Fibroblast of upper back skin (primary cell): ENCODE measurements around the gene ID4.
A peak's percentile ranks its signal among the peaks of the same experiment; 100 is the strongest.

ENCODE experiments used
- DNase-seq: peaks from one replicate; pipeline ENCODE4 v3.0.0-alpha.2; 2013

Gene ID4

DNA sequence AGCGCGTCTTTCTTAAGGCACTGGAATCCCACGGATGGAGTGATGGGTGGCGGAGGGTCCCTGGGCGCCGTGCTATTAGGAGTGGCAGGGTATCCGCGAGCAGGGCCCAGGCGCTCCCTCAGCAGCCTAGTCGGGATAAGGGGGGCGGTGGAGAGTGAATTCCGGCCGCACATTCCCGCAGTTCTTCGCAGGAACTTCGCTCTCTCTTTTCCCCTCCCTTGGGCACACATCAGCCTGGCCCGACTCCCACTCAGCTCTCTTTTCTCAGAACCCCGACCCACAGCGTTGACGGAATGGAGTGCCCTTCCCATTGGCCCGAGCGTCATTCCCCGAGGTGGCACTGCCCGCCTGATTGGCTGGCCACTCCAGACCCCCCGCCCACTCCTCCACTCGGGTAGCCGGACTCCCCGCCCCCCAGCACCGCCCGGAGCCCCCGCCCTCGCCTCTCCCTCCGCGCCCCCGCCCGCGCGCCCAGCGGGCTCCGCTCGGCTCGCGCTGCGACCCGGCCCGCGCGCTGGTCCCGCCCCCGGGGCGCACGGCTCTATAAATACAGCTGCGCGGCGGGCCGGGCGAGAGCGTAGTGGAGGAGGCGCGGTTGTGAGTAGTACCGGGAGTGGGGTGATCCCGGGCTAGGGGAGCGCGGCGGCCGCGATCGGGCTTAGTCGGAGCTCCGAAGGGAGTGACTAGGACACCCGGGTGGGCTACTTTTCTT, at the start of gene ID4:
TSS of gene ID4 (plus strand) at position 572 of the 712 bp plus-strand sequence. CDS start 385 bp downstream, outside the sequence.
- peak; percentile 99 for DNase-seq

DNA sequence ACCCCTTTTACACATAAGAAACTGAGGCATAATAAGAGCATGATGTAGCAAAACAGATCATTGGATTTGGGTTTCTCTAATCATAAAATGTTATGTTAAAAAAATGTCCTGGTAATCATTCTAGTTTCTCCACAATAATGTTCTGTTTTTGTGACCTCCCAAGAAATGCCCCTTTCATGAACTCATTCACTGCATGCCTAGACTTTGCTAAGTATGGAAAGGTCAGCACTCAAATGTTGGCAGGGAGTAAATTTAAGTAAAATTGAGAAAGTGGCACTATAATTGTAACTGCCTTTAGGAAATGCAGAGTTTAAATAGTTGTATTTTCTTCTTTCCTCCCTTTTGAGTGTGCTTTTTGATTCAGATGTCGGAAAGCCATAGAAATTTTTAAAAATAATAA, 48.5 kb upstream of the ID4 start:
- DNase-seq: no peak

GRCh38 chr6:19789100-19789803, 47.9 kb upstream of the ID4 start:
- DNase-seq: no peak

DNA sequence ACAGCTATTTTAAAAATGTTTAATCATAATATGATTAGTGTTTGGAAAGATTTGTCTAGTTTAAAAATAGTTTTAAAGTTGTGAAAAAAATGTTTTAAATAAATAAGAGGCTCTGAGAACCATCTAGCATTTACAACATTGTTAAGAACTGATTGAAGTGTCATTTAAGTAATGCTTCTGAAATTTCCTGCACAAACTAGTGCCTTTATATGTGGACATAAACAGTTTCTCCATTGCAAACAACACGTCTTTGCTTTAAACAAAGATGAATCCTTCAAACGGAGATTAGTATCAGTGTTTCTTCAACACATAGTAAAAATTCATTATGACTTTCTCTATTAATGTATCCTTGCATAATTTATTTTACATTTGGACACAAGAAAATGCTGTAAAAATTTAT, 45.9 kb upstream of the ID4 start:
- no peak for DNase-seq

GRCh38 chr6:19795211-19795610, 42.0 kb upstream of the ID4 start:
- DNase-seq: peak; percentile 72

DNA sequence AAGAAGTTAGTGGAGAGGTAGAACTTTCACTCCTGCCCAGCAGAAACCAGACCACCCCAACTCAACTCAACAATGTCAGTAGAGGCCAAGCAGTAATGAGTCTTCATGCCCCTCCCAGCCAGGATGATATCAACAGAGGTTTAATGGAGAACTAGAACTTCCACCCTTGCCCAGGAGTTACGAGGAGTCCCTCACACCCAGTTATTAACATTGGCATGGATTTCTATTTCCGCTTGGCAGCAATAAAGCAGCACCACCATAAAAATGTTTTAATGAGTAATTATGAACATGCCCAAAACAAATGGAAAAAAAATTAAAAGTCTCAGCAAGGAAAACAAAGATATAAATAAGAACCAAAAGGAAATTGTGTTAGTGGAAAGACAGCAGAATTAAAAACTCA, 40.7 kb upstream of the ID4 start:
- DNase-seq: no peak

DNA sequence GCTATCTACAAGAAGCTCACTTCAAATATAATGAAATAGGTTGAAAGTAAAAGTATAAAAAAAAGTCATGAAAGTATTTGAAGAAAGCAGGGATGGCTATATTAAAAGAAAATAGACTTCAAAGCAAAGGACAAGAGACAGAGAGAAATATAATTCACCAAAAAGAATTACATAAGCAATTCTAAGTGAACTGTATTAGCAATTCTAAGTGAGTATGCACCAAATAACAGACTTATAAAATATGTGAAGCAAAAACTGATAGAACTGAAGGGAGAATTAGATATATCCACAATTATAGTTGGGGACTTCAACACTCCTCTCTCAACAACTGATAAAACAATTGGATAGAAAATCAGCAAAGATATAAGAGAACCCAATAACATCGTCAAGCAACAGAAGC, 38.8 kb upstream of the ID4 start:
- no peak for DNase-seq

DNA sequence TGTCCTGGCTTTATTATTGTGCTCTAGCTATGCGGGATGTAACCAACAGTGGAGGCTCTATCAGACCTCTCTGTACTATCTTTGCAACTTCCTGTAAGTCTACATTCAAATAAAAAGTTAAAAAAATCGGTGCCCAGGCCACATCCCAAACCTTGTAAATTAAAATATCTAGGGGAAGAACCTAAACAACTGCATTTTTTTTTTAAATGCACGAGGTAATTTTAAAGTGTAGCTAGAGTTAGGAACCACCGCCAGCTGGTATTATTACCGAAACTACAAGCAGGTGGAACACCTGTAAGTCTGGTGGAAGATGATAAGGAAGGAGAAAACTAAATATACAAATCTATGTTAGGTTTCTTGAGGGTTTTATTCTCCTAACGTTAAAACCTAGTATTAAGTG, 34.5 kb upstream of the ID4 start:
- no peak for DNase-seq

- DNase-seq: peak; percentile 41
Observed at GRCh38 chr6:19803331-19804204, 33.6 kb upstream of the ID4 start.

- peak; percentile 97 for DNase-seq
Observed at GRCh38 chr6:19804205-19805128, 32.7 kb upstream of the ID4 start.

GRCh38 chr6:19805129-19805481, 32.1 kb upstream of the ID4 start:
- DNase-seq: no peak

- no peak for DNase-seq
Observed at GRCh38 chr6:19806971-19807396, 30.2 kb upstream of the ID4 start.

DNA sequence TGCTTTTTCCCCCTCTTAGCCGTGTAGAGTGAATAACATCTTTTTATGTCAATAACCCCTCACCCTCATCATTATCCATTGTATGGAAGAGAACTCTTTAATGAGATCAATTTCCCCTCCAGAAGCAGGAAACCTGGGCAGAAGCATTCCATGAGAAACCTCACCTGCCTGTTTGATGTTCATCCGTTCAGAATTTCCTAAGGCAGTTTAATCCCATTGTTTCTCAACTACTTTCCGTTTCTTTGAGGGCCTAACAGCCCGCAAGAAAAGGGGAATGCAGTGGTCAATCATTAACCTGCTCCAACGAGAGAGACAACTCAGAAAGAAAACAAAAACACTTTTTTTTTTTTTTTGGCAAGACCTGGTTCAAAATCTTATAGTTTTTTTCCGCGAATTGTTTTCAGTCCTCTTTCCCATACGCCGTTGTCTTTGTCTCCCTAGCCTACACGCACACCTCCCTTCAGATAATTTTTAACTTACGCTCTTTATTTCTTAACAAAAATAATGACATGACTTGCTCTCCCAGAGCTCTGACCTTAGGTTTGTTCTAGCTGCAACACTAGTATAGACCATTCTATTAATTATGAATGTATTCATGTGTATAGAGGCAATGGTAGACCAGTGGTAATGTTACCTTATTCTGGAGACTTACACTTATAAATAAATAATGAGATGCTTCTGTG, 25.6 kb upstream of the ID4 start:
- DNase-seq: no peak

DNA sequence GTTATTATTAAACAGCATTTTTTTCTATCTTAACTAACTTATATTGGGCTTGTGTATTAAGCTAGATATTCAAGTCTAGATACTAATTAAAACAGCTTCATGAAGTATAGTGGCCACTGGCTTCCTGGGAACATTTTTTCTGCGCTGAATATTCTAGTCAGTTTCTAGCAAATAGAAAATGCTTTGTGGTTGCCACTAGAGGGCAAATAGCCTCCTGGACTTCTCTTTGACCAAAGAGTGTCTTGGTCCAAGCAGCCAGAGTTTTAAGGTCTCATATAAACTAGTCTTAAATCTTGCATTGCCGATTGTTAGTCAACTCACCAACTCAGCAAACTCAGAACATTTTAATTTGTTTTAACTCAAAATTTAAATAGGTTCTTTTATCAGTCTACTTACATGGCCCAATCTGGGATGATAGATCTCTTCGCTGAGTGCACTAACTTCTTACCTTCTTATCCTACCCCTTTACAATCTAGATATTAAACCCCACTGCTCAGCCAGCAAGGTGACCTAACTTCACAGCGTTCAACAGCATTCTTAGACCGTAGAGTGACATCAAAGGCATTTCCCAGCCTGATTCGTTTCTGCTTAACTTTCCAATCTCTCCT, 24.6 kb upstream of the ID4 start:
- DNase-seq: peak; percentile 48

GRCh38 chr6:19818805-19819204, 18.4 kb upstream of the ID4 start:
- DNase-seq: no peak

GRCh38 chr6:19824058-19824807, 12.9 kb upstream of the ID4 start:
- DNase-seq: no peak

DNA sequence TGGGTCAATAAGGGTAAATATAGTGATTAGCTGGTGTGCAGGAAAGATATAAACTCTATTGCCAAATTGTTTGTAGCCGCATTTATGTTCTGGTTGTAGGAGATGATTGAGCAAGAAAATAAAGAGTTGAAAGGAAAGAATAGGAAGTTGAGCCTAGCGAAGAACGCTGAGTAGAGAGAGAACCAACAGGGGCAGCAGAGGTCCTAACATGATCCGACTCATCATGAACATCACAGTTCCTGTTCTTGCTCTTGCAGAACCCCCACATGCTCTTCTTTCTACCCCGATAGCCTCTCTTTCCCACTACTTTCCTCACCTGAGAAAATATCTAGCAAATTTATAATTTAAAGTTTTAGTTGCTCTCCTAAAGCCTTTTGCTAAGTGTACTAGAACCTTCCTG, 9.9 kb upstream of the ID4 start:
- DNase-seq: no peak

GRCh38 chr6:19827903-19828302, 9.3 kb upstream of the ID4 start:
- DNase-seq: no peak

- peak; percentile 53 for DNase-seq
Observed at GRCh38 chr6:19830171-19830570, 7.0 kb upstream of the ID4 start.

DNA sequence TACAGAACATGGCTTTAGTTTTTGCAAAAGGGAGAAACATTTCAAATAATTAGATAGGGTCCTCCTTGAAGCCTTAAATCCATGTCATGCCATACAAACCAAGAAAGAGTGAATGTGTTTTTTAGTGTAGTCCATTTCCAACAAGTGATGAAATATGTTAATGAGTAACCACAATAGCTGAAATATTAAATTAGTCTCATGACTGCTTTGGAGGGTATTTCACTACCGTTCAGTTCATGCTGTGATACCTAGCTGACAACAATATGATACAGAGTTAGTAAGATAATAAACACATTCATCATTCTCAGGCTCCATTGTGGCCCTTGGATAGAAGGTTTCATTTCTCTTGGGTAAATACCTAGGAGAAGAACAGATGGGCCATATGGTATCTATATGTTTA, 5.8 kb upstream of the ID4 start:
- no peak for DNase-seq

DNA sequence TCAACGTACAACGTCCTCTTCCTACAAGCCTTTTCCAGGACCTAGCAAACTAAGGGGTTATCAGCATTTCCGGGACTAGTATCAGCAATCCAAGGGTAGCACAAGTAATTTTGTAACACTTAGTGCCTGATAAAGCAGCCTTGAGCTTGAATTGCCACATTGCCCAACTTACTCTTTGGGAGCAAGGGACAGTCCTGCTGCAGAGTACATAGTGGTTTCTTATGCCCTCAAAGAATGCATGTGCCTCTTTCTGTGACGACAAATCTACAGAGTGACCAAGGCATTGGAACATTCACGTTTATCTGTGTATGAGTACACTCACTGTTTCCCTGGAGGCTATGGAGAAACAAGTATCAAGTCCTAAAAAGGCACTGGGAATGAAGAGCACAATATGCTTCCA, 3.2 kb upstream of the ID4 start:
- no peak for DNase-seq
